ENCODE data around the gene QPCTL.

Gene QPCTL

GRCh38 chr19:45650722-45651121 lies 41.7 kb upstream of the QPCTL start:
- TF ChIP-seq, protein P1, sequence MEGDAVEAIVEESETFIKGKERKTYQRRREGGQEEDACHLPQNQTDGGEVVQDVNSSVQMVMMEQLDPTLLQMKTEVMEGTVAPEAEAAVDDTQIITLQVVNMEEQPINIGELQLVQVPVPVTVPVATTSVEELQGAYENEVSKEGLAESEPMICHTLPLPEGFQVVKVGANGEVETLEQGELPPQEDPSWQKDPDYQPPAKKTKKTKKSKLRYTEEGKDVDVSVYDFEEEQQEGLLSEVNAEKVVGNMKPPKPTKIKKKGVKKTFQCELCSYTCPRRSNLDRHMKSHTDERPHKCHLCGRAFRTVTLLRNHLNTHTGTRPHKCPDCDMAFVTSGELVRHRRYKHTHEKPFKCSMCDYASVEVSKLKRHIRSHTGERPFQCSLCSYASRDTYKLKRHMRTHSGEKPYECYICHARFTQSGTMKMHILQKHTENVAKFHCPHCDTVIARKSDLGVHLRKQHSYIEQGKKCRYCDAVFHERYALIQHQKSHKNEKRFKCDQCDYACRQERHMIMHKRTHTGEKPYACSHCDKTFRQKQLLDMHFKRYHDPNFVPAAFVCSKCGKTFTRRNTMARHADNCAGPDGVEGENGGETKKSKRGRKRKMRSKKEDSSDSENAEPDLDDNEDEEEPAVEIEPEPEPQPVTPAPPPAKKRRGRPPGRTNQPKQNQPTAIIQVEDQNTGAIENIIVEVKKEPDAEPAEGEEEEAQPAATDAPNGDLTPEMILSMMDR (IDR thresholded peaks at IDR 0.05): no peak

- TF ChIP-seq, protein P1 (IDR thresholded peaks at IDR 0.05): no peak
These were observed 38.8 kb upstream of the QPCTL start for GRCh38 chr19:45653634-45654033.

GRCh38 chr19:45655073-45655472 lies 37.4 kb upstream of the QPCTL start:
- TF ChIP-seq, protein P1 (IDR thresholded peaks at IDR 0.05): no peak

DNA sequence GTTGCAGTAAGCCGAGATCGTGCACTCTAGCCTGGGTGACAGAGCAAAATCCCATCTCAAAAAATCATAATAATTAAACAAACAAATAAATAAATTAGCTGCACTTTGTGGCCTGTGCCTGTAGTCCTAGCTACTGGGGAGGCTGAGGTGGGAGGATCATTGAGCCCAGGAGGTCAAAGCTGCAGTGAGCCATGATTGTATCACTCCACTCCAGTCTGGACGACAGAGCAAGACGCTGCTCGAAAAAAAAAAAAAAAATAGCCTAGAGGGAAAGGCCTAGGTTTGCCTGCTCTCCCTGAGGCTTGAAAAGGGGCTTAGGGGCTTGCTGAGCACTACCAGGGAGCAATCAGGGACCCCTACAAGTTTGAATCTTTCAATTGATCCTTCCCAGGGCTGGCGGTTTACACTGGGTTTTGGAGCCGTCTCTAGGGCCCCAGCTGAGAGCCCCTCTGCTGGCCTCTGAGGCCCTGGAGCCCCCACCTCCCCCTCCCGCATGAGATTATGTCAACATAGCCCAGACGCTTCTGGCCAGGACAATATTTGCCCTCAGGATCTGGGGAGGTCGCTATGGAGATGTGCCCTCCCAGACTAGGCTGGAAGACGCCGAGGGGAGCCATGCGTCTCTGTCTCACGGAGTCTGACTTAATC lies 34.8 kb upstream of the QPCTL start:
- TF ChIP-seq, protein P1 (IDR thresholded peaks at IDR 0.05): no peak

DNA sequence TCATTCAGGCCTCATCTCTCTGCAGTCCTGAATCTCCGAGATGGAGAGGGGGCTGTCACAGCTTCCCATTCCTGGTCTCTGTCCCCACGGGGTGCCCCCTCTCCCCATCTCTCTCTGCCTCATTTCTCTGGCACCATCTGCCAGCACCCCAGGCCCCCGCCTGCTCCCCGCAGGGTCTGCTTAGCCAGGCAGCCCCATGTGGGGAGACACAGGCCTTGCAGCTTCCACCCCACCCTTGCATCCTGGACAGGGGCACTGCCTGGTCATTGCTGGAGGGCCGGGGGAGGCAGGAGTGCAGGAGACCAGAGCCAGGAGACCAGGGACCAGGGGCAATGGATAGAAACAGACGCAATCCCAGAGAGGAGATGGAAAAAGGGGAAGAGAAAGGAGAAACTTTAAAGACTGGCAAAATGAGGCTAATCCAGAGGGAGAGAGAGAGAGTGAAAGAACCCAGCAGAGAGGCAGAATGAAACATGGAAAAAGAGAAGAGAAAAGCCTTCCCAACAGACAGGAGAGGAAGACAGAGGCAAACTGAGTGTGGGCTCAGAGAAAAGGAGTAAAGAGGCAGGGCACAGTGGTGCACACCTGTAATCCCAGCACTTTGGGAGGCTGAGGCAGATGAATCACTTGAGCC lies 33.3 kb upstream of the QPCTL start:
- TF ChIP-seq, protein P1 (IDR thresholded peaks at IDR 0.05): no peak

GRCh38 chr19:45660636-45661035 lies 31.8 kb upstream of the QPCTL start:
- TF ChIP-seq, protein P1 (IDR thresholded peaks at IDR 0.05): no peak

DNA sequence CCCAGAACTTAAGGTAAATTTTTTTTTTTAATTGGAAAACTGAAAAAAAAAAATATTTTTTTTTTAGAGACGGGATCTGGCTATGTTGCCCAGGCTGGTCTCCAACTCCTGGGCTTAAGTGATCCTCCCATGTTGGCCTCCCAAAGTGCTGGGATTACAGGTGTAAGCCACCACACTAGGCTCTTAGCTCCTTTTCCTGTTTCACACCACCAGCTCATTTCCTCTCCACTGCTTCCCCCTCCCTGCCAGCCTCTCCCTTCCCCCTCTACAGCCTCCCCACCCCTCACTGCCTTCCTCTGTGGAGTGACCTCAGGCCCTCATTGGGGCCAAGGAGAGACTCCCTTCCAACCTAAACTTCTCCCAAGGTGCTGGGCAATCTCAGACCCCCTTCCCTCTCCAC lies 28.7 kb upstream of the QPCTL start:
- TF ChIP-seq, protein P1 (IDR thresholded peaks at IDR 0.05): no peak

Data from LNCAP (cell line).